GM19468 (cell line): ENCODE results near the gene ATRX.
A peak's percentile ranks its signal among the peaks of the same experiment; 100 is the strongest.
"Not testable (repeated sequence)": the region's sequence is repeated elsewhere in the genome, so short reads cannot be mapped to it uniquely, and the experiment has no call there.

Experiments used
- ATAC-seq: cut with Tn5 transposase; IDR thresholded peaks from one replicate; pipeline ENCODE4 v1.9.1; 2021; ENCODE audit warnings: mild to moderate bottlenecking, moderate library complexity, moderate number of reproducible peaks; ENCODE audit not compliant: unreplicated experiment; ENCODE audit errors: extremely low read depth

The ATRX gene, protein sequence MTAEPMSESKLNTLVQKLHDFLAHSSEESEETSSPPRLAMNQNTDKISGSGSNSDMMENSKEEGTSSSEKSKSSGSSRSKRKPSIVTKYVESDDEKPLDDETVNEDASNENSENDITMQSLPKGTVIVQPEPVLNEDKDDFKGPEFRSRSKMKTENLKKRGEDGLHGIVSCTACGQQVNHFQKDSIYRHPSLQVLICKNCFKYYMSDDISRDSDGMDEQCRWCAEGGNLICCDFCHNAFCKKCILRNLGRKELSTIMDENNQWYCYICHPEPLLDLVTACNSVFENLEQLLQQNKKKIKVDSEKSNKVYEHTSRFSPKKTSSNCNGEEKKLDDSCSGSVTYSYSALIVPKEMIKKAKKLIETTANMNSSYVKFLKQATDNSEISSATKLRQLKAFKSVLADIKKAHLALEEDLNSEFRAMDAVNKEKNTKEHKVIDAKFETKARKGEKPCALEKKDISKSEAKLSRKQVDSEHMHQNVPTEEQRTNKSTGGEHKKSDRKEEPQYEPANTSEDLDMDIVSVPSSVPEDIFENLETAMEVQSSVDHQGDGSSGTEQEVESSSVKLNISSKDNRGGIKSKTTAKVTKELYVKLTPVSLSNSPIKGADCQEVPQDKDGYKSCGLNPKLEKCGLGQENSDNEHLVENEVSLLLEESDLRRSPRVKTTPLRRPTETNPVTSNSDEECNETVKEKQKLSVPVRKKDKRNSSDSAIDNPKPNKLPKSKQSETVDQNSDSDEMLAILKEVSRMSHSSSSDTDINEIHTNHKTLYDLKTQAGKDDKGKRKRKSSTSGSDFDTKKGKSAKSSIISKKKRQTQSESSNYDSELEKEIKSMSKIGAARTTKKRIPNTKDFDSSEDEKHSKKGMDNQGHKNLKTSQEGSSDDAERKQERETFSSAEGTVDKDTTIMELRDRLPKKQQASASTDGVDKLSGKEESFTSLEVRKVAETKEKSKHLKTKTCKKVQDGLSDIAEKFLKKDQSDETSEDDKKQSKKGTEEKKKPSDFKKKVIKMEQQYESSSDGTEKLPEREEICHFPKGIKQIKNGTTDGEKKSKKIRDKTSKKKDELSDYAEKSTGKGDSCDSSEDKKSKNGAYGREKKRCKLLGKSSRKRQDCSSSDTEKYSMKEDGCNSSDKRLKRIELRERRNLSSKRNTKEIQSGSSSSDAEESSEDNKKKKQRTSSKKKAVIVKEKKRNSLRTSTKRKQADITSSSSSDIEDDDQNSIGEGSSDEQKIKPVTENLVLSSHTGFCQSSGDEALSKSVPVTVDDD (N-terminal part only)

GRCh38 chrX:77785486-77786364, at the start of gene ATRX:
ATRX (minus strand) TSS chrX:77786216; CDS start chrX:77786001, 215 bp downstream.
- ATAC-seq = peak; percentile 59

GRCh38 chrX:77831544-77831943, 45.5 kb upstream of the ATRX start:
- ATAC-seq = not testable (repeated sequence)

DNA sequence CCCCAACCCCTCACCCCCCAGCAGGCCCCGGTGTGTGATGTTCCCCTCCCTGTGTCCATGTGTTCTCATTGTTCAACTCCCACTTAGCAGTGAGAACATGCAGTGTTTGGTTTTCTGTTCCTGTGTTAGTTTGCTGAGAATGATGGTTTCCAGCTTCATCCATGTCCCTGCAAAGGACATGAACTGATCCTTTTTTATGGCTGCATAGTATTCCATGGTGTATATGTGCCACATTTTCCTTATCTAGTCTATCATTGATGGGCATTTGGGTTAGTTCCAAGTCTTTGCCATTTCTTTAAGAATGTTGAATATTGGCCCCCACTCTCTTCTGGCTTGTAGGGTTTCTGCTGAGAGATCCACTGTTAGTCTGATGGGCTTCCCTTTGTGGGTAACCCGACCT, 36.0 kb upstream of the ATRX start:
- ATAC-seq = not testable (repeated sequence)

- ATAC-seq = no peak
These were observed 34.2 kb upstream of the ATRX start for GRCh38 chrX:77820091-77820727.

- no peak for ATAC-seq
These were observed 28.2 kb upstream of the ATRX start for GRCh38 chrX:77814210-77814609.

GRCh38 chrX:77802201-77802600, 16.2 kb upstream of the ATRX start:
- no peak for ATAC-seq

- no peak for ATAC-seq
These were observed 9.1 kb upstream of the ATRX start for GRCh38 chrX:77795124-77795523.

DNA sequence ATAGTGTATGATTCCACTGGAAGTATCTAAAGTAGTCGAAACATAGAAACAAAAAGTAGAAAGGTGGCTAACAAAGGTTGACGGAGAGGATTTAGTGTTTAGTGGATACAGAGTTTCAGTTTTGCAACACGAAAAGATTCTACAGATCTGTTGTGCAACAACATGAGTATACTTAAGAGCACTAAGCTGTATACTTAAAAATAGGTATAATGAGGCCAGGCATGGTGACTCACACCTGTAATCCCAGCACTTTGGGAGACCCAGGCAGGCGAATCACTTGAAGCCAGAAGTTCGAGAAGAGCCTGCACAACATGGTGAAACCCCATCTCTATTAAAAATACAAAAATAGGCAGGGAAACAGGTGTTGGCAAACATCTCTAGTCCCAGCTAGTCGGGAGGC, 7.9 kb upstream of the ATRX start:
- ATAC-seq = no peak

- no peak for ATAC-seq
These were observed 2.0 kb upstream of the ATRX start for GRCh38 chrX:77788050-77788449.

GRCh38 chrX:77786365-77786680, 307 bp upstream of the ATRX start:
- peak; percentile 10 for ATAC-seq

GRCh38 chrX:77779695-77780094, 6.3 kb downstream of the ATRX start:
- no peak for ATAC-seq

- ATAC-seq = no peak
These were observed 9.4 kb downstream of the ATRX start for GRCh38 chrX:77776659-77777058.

- no peak for ATAC-seq
These were observed 14.4 kb downstream of the ATRX start for GRCh38 chrX:77771601-77772000.

DNA sequence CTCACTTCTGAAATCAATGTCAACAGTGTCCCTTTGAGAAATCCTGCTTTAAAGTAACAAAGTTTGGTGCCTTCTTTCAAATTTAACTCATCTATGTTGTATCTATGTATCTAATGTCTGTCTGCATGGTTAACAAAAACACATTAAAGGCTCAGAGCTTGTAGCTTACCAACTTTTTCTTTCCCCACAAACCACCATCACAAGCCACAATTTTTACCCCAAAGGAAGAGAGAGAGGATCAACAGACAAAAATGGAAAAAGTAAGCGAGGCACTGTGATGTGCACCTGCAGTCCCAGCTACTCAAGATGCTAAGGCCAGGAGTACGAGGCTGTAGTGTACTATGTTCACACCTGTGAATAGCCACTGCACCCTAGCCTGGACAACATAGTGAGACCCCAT, 17.2 kb downstream of the ATRX start:
- no peak for ATAC-seq

- ATAC-seq = not testable (repeated sequence)
These were observed 19.8 kb downstream of the ATRX start for GRCh38 chrX:77766212-77766611.

GRCh38 chrX:77755561-77755960, 30.5 kb downstream of the ATRX start:
- no peak for ATAC-seq

DNA sequence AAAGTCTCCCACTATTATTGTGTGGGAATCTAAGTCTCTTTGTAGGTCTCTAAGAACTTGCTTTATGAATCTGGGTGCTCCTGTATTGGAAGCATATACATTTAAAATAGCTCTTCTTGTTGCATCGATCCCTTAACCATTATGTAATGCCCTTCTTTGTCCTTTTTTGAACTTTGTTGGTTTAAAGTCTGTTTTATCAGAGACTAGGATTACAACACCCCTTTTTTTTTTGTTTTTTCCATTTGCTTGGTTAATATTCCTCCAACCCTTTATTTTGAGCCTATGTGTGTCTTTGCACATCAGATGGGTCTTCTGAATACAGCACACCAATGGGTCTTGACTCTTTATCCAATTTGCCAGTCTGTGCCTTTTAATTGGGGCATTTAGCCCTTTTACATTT, 32.1 kb downstream of the ATRX start:
- ATAC-seq = not testable (repeated sequence)

DNA sequence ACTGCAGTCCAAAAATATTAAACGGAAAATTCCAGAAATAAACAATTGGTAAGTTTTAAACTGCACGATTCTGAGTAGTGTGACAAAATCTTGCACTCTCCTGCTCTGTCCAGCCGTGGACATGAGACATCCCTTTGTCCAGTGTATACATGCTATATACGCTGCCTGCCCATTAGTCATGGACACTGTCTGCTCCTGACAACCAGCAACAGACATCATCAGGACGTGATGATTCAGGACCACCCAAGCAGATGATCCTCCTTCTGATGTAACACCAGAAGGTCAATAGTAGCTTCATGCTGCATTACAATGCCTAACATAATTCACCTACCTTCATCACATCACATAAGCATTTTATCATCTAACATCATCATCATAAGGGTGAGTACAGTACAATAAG, 36.3 kb downstream of the ATRX start:
- no peak for ATAC-seq

GRCh38 chrX:77743720-77744119, 42.3 kb downstream of the ATRX start:
- ATAC-seq = no peak
